Testis (tissue), 3 donors: ENCODE results near the gene MMP11. TPM values are rescaled to one million over a fixed set of nuclear protein-coding genes. Genes with fewer than 3 reads are reported as not detected.

Experiments
- DNase-seq: peaks from one replicate; pipeline ENCODE4 v3.0.0-alpha.2; 2019
- H3K27ac ChIP-seq, 2 donors: fragments of 200-600 bp; sonication (generic); one replicate each; pipeline ENCODE4 v1.5.1; 2019
- H3K27me3 ChIP-seq: fragments of 200-600 bp; sonication (generic); one replicate; pipeline ENCODE4 v1.5.1; 2019
- H3K36me3 ChIP-seq: fragments of 200-600 bp; sonication (generic); one replicate; pipeline ENCODE4 v1.5.1; 2017; ENCODE audit warnings: low read depth; ENCODE audit errors: missing control alignments
- H3K4me1 ChIP-seq: fragments of 200-600 bp; sonication (generic); one replicate; pipeline ENCODE4 v1.5.1; 2019
- H3K4me3 ChIP-seq, 2 donors: fragments of 200-600 bp; sonication (generic); one replicate each; pipeline ENCODE4 v1.5.1; 2017 to 2019
- H3K9me3 ChIP-seq: fragments of 200-600 bp; sonication (generic); one replicate; pipeline ENCODE4 v1.5.1; 2017
- POLR2A ChIP-seq: fragments of 450-650 bp; IDR thresholded peaks from one replicate; pipeline ENCODE4 v1.6.1; 2017; ENCODE audit warnings: antibody characterized with exemption, mild to moderate bottlenecking, moderate library complexity
- WGBS, 2 donors: methylation state at CpG; one replicate each; pipeline ENCODE4 v1.1.5; 2018; 5-methylcytosine and 5-hydroxymethylcytosine counted together
- intact Hi-C: fragments of 100-400 bp; cut with DNase I; formaldehyde crosslinking; loops from one replicate; pipeline ENCODE4 v1.15.1; 2023; ENCODE audit warnings: low total_unique reads
- polyA plus RNA-seq: library from polyadenylated mRNA; stranded (reverse); fragments of 350-450 nt; fragmentation: Illumina TruSeq; extraction: RNeasy Lipid Tissue Mini Kit (QIAGEN cat#74804); gene quantifications from one replicate; pipeline ENCODE4 v1.2.3, GENCODE V29; 2014; ENCODE audit warnings: low read depth, low replicate concordance; ENCODE audit not compliant: insufficient read depth
- total RNA-seq, 2 donors: library from RNA; depleted of rRNA; stranded (reverse); fragments of >200 nt; gene quantifications; one replicate each; pipeline ENCODE4 v1.2.3, GENCODE V29; 2016
- TF ChIP-seq, protein P1 (sequence below), 3 experiments: fragments of 450-650 bp in 2 of 3; fragments of 200-600 bp in 1 of 3; sonication (generic) in 1 of 3; IDR thresholded peaks; one replicate each; pipeline ENCODE4 v1.5.1; 2016 to 2019; ENCODE audit warnings: antibody characterized with exemption in 3 of 3, mild to moderate bottlenecking in 2 of 3, moderate library complexity in 1 of 3

Gene MMP11
- total and polyA plus RNA-seq, 3 donors from 2014 or later, result 13.6 to 36.1 (median 32.4) TPM

- no peaks in the 10 kb centered on the region for H3K27me3 ChIP-seq
- 70 to 94% methylated on average over 8 of the region's 8 CpGs for WGBS, 2 donors
- H3K27ac ChIP-seq, result no peak overlapping the region
- H3K4me3 ChIP-seq, result no peak overlapping the region
- no peak for DNase-seq
- TF ChIP-seq POLR2A, result no peak
- TF ChIP-seq, protein P1, sequence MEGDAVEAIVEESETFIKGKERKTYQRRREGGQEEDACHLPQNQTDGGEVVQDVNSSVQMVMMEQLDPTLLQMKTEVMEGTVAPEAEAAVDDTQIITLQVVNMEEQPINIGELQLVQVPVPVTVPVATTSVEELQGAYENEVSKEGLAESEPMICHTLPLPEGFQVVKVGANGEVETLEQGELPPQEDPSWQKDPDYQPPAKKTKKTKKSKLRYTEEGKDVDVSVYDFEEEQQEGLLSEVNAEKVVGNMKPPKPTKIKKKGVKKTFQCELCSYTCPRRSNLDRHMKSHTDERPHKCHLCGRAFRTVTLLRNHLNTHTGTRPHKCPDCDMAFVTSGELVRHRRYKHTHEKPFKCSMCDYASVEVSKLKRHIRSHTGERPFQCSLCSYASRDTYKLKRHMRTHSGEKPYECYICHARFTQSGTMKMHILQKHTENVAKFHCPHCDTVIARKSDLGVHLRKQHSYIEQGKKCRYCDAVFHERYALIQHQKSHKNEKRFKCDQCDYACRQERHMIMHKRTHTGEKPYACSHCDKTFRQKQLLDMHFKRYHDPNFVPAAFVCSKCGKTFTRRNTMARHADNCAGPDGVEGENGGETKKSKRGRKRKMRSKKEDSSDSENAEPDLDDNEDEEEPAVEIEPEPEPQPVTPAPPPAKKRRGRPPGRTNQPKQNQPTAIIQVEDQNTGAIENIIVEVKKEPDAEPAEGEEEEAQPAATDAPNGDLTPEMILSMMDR (IDR thresholded peaks at IDR 0.05), result no peak
- no peaks in the 10 kb centered on the region for H3K9me3 ChIP-seq
- H3K36me3 ChIP-seq, result no peaks in the 10 kb centered on the region
- no peaks in the 10 kb centered on the region for H3K4me1 ChIP-seq
- intact Hi-C loops, result no loop called here
Observed at GRCh38 chr22:23755711-23756110, 16.9 kb upstream of the MMP11 start.

- no peaks in the 10 kb centered on the region for H3K4me1 ChIP-seq
- no peak for DNase-seq
- no peaks in the 10 kb centered on the region for H3K27me3 ChIP-seq
- H3K4me3 ChIP-seq, result no peak overlapping the region
- 72 to 81% methylated on average over 4 of the region's 4 CpGs for WGBS, 2 donors
- intact Hi-C loops, result no loop called here
- H3K9me3 ChIP-seq, result no peaks in the 10 kb centered on the region
- H3K36me3 ChIP-seq, result no peaks in the 10 kb centered on the region
- TF ChIP-seq POLR2A, result no peak
- TF ChIP-seq, protein P1 (IDR thresholded peaks at IDR 0.05), result no peak
- no peak overlapping the region for H3K27ac ChIP-seq
Observed at GRCh38 chr22:23756891-23757290, 15.8 kb upstream of the MMP11 start.

DNA sequence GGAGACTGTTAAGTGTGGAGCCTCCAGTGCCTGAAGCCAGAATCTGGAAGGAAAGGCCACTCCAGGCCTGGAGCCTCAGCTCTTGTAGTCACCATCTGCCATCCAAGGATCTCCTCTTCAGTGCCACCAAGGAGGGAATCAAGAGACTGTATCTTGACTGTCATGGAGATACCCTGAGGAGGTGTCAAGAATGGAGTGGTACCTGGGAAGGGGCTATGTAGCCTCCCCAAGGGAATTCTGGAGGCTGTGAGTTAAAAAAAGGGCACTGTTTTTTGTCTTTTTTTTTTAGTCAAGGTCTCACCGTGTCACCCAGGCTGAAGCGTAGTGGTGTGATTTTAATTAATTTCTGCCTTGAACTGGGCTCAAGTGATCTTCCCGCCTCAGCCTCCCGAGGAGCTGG is 13.1 kb upstream of the MMP11 start:
- no peak overlapping the region for H3K27ac ChIP-seq
- H3K27me3 ChIP-seq, result no peaks in the 10 kb centered on the region
- H3K9me3 ChIP-seq, result no peaks in the 10 kb centered on the region
- intact Hi-C loops, result no loop called here
- H3K36me3 ChIP-seq, result no peaks in the 10 kb centered on the region
- DNase-seq, result no peak
- TF ChIP-seq POLR2A, result no peak
- TF ChIP-seq, protein P1 (IDR thresholded peaks at IDR 0.05), result no peak
- no peaks in the 10 kb centered on the region for H3K4me1 ChIP-seq
- H3K4me3 ChIP-seq, result no peak overlapping the region
- 91 to 95% methylated on average over 4 of the region's 4 CpGs for WGBS, 2 donors

DNA sequence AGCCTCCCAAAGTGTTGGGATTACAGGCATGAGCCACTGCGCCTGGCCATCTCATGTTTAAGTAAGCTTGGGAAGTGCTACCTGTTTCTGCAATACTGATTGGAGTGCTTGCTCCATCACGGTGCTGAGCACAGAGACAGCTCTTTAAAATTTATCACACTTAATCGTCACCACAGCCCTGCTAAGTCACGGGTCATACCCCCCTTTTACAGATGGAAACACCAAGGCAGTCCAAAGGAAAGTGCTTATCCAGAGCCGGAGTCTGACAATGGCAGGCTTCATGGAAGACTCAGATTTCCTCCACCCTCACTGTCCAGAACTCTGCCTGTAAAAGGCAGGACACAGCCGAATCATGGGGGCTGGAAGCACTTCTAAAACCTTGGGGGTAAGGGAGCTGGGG is 12.6 kb upstream of the MMP11 start:
- no peak for TF ChIP-seq POLR2A
- TF ChIP-seq, protein P1 (IDR thresholded peaks at IDR 0.05), result no peak
- Histone ChIP-seq H3K9me3 (no peaks in the 10 kb centered on the region), H3K27me3 (no peaks in the 10 kb centered on the region), H3K4me1 (no peaks in the 10 kb centered on the region), H3K27ac (no peak overlapping the region), H3K36me3 (no peaks in the 10 kb centered on the region), H3K4me3 (no peak overlapping the region)
- intact Hi-C loops, result no loop called here
- no peak for DNase-seq
- 81 to 93% methylated on average over 6 of the region's 6 CpGs for WGBS, 2 donors

GRCh38 chr22:23762842-23763578 is 9.6 kb upstream of the MMP11 start, which contains the start of gene C22orf15:
C22orf15 (plus strand) TSS chr22:23762990; CDS start chr22:23763307, 317 bp downstream.
- TF ChIP-seq, protein P1 (IDR thresholded peaks at IDR 0.05), result no peak
- TF ChIP-seq POLR2A, result no peak
- H3K36me3 ChIP-seq, result no peaks in the 10 kb centered on the region
- H3K4me3 ChIP-seq, result peak within 1 kb of the TSS in 1 of 2 donors; percentile 17
- no peak within 1 kb of the TSS for H3K27ac ChIP-seq
- no peak for DNase-seq
- WGBS, 2 donors, result 40 to 54% methylated on average over 6 to 23 of the region's 23 CpGs
- peaks cover 7% of the 10 kb centered on the region for H3K4me1 ChIP-seq
- intact Hi-C loops, result no loop called here
- no peaks in the 10 kb centered on the region for H3K9me3 ChIP-seq
- no peaks in the 10 kb centered on the region for H3K27me3 ChIP-seq
